Suppressor macrophage treated with lipopolysaccharide for 4 hours (primary cell): ENCODE results near the gene CYP4Z1.
A peak's percentile ranks its signal among the peaks of the same experiment; 100 is the strongest.
"Not testable (repeated sequence)": the region's sequence is repeated elsewhere in the genome, so short reads cannot be mapped to it uniquely, and the experiment has no call there.

Experiments
- DNase-seq: peaks from one replicate; pipeline ENCODE4 v3.0.0-alpha.2; 2020

The CYP4Z1 gene, protein sequence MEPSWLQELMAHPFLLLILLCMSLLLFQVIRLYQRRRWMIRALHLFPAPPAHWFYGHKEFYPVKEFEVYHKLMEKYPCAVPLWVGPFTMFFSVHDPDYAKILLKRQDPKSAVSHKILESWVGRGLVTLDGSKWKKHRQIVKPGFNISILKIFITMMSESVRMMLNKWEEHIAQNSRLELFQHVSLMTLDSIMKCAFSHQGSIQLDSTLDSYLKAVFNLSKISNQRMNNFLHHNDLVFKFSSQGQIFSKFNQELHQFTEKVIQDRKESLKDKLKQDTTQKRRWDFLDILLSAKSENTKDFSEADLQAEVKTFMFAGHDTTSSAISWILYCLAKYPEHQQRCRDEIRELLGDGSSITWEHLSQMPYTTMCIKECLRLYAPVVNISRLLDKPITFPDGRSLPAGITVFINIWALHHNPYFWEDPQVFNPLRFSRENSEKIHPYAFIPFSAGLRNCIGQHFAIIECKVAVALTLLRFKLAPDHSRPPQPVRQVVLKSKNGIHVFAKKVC

DNA sequence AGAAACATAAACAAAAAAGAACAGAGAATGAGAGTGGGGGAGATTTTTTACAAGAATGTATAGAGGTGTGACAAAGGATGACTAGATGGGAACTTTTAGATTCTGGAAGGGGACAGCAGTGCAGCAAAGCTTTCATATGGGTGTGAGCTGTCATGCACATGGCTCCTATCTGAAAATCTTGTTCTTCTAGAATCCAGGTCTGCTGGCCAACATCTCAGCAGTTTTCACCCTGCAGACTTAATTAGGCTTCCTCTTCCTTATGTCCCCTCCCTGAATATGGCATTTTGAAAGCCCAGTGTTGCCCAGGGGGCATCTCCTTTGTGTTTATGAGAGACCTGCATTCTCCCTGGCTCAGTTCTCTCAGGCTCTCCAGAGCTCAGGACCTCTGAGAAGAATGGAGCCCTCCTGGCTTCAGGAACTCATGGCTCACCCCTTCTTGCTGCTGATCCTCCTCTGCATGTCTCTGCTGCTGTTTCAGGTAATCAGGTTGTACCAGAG, at the start of gene CYP4Z1:
Gene CYP4Z1, plus strand, starts transcription at position 135 of the 498 bp plus-strand sequence. Its CDS starts 260 bp downstream, at position 395.
- DNase-seq = no peak

DNA sequence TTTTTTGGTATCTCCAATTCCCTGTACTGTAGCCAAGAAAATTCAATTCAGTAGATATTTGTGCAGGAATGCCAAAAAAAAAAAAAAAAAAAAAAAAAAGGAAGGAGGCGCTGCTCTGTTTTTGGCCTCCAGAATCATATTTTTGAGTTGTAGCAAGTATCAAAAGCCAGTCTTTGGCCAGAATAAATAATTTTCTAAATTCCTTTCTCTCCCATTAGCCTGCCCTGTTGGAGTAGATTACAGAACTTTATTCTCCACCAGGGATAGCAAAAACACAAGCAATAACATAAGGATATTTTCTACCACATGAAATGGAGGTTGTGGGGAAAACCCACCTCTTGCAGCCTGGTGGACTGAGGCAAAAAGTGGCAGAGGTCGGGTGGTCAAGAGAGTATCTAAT, 46.0 kb upstream of the CYP4Z1 start:
- DNase-seq = no peak

DNA sequence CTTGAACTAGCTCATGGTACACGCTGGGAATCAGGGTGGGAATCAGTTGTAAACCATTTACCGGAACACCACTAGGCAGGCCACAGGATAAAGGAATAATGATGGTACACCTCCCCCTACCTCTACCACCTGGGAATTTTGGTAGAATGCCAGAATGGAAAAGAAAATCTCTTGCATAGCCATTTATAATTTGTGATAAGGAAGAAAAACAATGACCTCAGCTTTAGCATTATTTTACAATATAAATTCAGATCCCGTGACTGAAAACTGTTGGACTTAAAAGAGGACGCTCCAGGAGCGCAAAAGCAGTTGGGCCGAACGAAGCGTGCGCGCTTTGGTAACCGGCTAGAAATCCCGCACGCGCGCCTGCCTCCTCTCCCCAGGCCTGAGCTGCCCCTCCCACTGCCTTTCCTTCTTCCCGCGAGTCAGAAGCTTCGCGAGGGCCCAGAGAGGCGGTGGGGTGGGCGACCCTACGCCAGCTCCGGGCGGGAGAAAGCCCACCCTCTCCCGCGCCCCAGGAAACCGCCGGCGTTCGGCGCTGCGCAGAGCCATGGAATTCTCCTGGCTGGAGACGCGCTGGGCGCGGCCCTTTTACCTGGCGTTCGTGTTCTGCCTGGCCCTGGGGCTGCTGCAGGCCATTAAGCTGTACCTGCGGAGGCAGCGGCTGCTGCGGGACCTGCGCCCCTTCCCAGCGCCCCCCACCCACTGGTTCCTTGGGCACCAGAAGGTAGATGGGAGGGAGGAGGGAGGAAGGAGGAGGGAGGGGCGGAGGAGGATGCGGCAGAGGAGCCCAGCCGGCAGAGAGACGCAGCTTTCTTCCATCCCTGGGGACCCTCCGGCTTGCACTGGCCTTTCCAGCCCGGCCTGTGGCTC, 43.5 kb upstream of the CYP4Z1 start, which contains the start of gene CYP4X1:
Gene CYP4X1, plus strand, starts transcription at position 402 of the 873 bp plus-strand sequence. Its CDS starts 149 bp downstream, at position 551.
- DNase-seq = no peak

DNA sequence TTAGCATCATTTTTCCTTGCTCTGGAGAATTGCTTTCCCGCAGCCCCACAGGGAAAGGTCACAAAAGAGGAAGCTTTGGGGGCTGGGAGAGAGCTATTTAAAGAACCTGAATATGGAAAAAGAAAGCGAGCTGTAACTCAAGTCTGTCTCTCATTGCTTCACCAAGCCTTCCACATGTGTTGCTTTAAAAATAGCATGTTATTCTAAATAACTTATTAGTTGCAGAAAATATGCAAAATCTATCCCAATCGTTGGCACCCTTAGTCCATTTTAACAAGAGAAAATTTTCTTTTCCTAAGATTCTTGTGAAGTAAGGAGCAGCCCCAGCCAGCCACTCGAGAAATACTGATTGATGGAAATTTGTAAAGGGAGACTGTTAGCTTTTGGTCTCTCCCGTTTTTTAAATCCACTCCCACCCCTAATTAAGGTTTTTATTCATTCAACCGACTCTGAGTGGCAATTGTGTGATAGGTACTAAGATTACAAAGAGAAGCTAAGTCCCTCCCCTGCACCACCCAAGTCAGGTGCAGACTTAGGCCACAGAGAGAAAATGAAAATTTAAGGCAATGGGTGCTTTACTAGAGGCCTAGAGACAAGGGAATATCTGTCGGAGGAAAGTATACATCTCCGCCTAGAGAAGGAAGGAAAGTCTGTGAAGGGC, 42.8 kb upstream of the CYP4Z1 start:
- DNase-seq = peak; percentile 4

DNA sequence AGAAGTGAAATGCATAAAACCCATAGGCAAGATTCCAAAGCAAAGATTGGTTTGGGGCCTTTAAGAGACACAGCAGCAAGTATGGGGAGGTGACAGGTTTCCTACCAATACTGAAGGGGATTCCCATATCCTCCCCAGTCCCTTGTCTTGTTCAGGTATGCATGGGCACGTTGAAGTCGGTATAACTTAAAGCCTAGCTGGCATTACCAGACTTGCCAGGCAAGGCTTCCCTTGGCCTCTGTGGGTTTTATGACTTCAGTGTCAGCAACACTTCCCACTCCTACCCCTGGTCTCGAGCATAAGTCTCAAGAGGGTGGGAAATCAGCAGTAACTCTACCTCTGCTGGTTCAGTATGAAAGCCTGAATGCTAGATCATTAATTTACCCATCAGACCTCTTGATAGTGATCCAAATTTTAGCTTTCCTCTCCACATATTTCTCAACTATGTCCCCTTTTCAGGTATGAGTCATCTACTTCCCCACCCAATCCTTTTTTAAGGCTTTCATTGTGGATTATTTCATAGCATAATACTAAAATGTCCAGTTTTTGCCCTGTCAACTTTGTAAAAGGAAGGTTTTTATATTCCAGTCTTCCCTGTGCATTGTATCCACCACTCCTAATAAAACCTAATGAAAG, 36.7 kb upstream of the CYP4Z1 start:
- DNase-seq = no peak

DNA sequence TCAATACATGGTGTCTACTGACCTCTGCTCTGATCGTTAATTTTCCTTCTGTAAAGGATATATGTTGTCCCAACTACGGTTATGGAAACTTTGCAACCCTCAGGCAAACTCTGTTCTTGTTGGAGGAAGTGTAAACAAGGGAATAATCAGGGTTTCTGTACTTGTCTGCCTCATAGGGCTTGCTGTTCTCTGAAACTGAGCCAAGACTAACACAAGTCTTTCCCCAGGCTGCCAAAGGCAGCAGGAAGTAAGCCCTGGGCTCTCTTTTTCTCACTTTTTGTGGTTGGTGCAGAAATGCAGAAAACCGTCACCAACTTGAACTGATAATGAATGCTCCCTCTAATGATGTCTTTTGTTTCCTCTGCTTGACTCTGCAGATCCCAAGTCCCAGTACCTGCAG, 36.0 kb upstream of the CYP4Z1 start:
- no peak for DNase-seq

DNA sequence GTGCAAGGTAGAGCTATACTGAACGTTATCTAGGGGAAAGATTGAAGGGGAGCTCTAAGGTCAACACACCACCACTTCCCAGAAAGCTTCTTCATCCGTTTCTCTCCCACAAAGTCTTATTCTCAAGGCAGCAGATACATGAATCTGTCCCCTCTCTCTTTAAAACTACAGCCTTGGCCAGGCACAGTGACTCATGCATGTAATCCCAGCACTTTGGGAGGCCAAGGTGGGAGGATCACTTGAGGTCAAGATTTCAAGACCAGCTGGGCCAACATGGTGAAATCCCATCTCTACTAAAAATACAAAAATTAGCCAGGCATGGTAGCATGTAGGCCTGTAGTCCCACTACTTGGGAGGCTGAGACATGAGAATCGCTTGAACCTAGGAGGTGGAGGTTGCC, 35.4 kb upstream of the CYP4Z1 start:
- DNase-seq = no peak

DNA sequence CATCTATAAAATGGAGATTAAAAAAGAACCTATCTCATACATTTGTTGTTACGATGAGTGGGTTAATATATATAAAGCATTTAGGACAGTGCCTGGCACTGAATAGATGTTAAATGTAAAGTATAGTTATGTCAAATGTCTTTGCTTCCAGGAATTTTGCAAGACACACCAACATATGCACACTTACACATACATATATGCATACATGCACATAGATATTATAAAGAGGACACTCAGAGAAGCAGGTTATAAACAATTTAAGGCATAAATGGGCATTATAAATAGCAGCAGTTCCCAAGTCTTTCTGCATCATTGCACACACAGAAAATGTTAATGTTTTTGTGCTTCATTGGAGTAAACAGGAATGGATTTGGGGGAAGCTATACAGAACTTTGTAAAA, 30.3 kb upstream of the CYP4Z1 start:
- no peak for DNase-seq

DNA sequence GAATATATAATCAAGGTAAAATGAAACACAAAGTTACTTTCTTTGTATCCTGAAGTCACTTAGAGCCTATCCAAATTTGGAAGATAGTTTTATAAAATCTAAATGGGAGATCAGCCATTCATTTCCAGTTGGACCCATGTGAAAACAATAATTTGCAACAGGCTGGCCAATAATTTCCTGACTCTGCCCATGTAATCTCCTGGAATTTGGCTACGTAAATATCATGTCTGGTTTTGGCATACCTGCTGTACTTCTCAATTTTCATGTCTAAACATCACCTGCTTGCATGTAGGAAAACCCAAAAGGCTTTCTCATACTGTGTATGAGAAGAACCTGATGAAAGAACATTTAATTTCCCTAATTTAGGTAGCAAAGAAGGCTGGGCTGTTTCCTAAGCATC, 7.7 kb upstream of the CYP4Z1 start:
- no peak for DNase-seq

DNA sequence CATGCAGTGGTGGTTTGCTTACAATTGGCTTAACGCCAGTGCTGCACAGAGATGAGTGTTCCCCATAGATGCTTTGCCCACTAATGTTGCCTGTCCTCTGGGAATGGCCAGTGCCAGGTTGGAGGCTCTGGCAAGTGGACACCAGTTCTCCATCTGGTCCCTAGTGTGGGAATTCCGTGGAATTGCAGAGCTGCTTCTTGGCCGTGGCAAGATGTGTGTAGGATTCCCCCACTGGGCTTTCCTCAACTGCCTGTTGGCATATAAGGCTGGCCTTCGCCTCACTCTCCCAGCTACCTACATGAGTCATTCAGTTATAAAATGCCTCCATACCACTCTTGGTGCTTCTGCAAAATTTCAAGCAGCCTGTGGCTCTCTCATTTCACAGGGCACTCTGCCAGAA, 2.0 kb downstream of the CYP4Z1 start:
- DNase-seq = not testable (repeated sequence)

DNA sequence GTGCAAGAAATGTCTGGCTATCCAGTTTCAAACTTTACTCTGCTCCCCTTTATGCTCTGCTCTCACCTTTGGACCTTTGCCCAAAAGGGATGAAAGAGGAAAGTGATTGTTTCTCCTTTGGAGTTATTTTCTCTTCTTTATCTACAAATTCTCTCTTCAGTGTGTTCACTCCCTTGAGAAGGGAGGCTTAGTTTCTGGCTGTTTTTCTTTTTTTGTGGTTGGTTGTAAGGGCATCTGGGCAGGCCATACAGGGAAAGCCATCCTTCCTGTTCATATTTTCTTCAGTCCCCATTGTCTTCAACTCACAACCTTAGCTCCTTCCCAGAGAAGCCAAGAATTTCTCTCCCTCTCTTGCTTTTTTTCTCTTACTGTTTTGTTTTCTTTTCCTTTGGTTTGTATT, 2.5 kb downstream of the CYP4Z1 start:
- not testable (repeated sequence) for DNase-seq

DNA sequence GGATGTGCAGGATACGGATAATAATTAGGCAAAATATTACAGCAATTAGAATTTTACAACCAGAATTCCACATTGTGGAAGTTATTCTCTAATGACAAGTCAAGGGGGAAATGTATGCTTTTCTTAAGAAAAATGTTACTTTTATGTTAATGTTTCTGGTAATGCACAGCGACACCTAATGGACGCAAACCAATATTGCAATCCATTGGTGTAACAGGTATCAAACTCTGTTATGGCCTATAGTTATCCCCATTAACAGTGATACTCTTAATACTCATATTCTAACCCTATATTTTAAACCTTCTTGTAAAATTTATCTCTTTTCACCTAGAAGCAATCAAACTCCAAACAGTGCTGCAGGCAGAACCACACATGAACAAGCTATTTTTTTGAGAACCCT, 22.3 kb downstream of the CYP4Z1 start:
- DNase-seq = peak; percentile 50

DNA sequence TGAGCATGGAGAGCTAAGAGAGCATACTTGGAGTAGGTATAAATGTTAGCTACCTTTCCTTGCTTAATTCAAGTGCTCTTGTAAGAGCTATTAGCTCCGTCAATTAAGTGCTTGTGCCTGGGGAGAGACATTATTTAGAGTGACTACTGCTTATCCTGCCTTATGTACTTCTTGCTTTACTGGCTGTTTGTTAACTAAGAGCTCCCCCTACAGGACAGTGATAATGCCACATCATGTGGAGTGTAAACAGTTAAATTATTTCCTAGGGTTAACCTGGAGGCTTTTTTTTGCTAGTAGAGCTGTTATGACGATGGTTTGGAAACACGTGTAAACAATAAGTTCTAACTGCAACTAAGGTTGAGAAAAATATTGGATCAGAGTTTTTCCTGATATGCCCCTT, 24.4 kb downstream of the CYP4Z1 start:
- DNase-seq = not testable (repeated sequence)

DNA sequence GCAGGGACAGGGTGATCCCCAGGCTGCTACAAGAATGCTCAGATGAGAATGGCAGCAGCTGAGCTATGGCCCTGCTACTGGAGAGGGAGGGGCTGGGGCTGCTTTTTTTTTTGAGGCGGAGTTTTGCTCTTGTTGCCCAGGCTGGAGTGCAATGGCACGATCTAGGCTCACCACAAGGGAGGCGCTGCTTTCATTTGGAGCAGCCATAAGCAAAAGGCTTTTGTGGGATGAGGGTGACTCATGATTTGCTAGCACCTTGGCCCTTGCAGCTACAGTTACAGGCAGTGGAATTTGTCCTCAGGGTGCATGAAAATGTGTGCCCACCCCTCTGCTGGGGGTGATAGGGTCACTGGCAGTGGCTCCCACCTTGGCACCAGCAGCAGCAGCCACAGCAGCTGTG, 37.8 kb downstream of the CYP4Z1 start:
- DNase-seq = no peak

DNA sequence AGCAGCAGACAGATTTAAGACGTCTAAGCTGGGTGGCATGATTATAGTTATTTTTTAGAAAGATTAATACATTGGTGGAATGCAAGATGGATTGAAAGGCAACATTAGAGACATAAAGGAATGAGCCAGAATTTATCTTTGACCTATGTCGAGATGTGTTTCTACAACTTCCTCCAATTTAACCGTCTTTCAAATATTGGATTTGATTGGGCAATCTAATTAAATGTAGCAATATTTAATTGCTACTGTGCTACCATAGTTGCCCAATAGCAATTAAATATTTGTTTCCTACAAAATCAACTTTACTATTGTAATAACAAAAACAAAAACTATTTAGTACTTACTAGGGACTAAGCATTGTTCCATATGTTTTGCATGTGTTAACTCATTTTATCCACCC, 39.8 kb downstream of the CYP4Z1 start:
- DNase-seq = no peak

DNA sequence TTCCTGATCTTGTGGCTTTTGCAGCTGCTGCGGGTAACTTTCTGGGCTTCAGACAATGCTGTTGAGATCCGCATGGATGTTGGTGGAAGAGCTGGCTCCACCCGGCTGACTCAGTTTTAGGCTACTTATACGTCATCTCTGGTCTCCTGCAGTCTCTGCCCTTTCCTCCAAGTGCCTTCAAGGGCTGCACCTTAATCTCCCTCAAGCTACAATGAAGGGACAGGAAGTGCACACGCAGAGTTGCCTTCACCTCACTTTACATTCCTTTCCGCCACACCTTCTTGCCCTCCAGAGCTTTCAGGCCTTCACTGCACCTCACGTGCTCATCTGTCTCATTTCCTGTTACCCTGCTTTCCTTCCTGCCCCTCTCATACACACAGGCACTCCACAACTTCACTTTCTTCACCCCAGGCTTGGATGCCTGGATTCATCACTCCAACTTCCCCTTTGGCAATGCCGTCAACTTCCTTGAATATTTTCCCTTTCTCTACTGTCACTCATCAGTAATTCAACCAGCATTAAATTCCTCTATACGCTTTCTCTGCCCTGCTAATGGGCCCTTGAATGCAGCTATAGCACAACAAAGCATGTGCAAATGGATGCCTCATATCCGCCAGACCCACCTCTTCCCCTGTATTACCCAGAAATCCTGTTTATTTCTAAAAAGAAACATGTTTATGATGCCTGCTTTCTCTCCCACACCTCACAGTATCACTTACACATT, 41.0 kb downstream of the CYP4Z1 start:
- DNase-seq = not testable (repeated sequence)

DNA sequence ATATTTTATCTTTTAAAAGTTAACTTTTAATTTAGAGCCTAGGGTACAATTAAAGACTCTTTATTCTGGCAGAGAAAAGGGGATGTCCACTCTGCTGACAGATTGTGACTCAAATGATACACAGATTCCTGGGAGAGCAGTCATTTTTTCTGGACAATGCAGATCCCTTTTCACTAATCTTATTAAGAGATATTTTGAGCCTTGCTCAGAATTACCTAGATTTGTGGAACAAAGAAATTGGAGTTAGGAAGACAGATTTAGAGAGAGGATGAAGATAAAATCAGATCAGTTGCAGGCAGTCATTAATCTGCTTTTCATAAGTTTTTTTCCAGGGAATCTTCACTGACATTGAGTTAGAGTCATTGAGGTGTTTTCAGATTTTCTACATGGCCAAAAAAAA, 42.5 kb downstream of the CYP4Z1 start:
- not testable (repeated sequence) for DNase-seq

DNA sequence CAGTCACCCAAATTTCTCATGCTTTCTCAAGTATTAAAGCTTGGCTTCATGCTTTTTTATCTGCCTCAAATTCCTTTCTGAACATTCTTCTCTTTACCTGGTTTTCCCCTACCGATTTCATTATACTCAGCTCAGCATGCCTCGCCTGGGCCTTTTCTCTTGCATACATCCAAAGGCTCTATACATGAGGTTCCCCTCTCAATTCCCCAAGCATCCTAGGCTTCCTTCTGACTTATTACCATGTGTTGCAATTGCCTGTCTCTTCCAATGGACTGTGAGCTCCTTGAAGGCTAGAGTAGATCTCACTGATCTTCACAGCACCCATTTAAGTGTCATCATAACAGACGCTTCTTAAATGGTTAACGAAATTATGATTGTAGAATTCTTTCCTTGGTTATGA, 46.1 kb downstream of the CYP4Z1 start:
- no peak for DNase-seq

DNA sequence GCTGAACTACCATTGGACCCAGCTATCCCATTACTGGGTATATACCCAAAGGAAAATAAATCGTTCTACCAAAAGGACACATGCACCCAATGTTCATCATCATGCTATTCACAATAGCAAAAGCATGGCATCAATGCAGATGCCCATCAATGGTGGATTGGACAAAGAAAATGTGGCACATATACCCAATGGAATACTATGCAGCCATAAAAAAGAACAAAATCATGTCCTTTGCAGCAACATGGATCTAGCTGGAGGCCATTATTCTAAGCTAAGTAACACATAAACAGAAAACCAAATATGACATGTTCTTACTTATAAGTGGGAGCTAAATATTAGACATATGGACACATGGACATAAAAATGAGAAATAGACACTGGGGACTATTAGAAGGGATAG, 54.0 kb downstream of the CYP4Z1 start:
- not testable (repeated sequence) for DNase-seq

DNA sequence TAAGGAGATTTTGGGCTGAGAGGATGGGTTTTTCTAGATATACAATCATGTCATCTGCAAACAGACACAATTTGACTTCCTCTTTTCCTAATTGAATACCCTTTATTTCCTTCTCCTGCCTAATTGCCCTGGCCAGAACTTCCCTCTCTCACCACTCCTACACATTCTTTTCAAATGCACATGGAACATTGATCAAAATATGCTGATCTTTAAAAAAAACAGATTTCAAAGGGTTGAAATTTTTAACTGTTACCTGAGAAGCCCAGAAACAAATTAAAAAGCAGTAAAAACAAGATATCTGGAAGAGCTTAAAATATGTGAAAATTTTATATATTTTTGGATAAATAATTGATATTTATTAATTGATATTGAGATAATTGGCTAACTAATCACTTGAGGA, 57.8 kb downstream of the CYP4Z1 start:
- DNase-seq = not testable (repeated sequence)

DNA sequence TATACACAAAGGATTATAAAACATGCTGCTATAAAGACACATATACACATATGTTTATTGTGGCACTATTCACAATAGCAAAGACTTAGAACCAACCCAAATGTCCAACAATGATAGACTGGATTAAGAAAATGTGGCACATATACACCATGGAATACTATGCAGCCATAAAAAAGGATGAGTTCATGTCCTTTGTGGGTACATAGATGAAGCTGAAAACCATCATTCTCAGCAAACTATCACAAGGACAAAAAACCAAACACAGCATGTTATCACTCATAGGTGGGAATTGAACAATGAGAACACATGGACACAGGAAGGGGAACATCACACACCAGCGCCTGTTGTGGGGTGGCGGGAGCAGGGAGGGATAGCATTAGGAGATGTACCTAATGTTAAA, 60.0 kb downstream of the CYP4Z1 start:
- not testable (repeated sequence) for DNase-seq

DNA sequence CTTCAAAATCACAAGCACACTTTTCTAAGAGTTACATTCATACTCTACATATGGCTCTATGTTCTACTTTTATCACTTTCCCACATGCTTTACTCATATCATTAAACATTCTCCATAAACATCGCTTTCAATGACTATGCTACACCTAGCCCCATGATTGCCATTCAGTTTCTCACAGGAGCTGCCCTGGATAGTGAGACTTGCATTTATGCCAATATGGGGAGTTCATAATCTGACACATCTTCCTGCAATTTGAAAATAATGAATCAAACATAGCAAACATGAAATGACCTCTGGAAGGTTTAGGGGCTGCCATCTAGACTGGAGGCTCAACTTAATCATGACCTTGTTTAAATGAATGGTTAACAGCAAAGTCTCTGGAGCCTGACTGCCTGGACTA, 61.2 kb downstream of the CYP4Z1 start:
- DNase-seq = no peak
